ENCODE results near the gene RPS8. TPM values are rescaled to one million over a fixed set of nuclear protein-coding genes. Genes with fewer than 3 reads are reported as not detected.

RPS8 gene
- total and polyA plus RNA-seq, 9 donors = 2,811 to 4,408 (median 3,136) TPM

- peaks cover 59% of the 10 kb centered on the region for H3K36me3 ChIP-seq (ENCODE audit: control insufficient read depth, insufficient read depth, low read length)
- H3K4me3 ChIP-seq (ENCODE audit: low read length) = no peak overlapping the region
- no peaks in the 10 kb centered on the region for H3K9me3 ChIP-seq (replicated peaks; ENCODE audit: control insufficient read depth, low read depth, low read length)
- peak overlapping the region; percentile 7 for H3K27ac ChIP-seq (ENCODE audit: low read length)
- H3K27me3 ChIP-seq (ENCODE audit: control insufficient read depth, insufficient read depth, low read length) = no peaks in the 10 kb centered on the region
- WGBS (ENCODE audit: insufficient coverage) = 87% methylated on average over 8 of the region's 14 CpGs
- peaks cover 25% of the 10 kb centered on the region for H3K4me1 ChIP-seq (ENCODE audit: control insufficient read depth, insufficient read depth, low read length)
- no peak for DNase-seq
Observed at GRCh38 chr1:44777547-44777946, 2.2 kb downstream of the RPS8 start.

- Histone ChIP-seq H3K4me3 (ENCODE audit: low read length) (no peak overlapping the region), H3K36me3 (ENCODE audit: control insufficient read depth, insufficient read depth, low read length) (peaks cover 59% of the 10 kb centered on the region), H3K27ac (ENCODE audit: low read length) (no peak overlapping the region), H3K27me3 (ENCODE audit: control insufficient read depth, insufficient read depth, low read length) (no peaks in the 10 kb centered on the region), H3K9me3 (replicated peaks; ENCODE audit: control insufficient read depth, low read depth, low read length) (no peaks in the 10 kb centered on the region), H3K4me1 (ENCODE audit: control insufficient read depth, insufficient read depth, low read length) (peaks cover 25% of the 10 kb centered on the region)
- WGBS (ENCODE audit: insufficient coverage) = 77% methylated on average over 10 of the region's 13 CpGs
- no peak for DNase-seq
Observed at GRCh38 chr1:44777969-44778635, 2.8 kb downstream of the RPS8 start.

- H3K27ac ChIP-seq (ENCODE audit: low read length) = no peak overlapping the region
- no peaks in the 10 kb centered on the region for H3K27me3 ChIP-seq (ENCODE audit: control insufficient read depth, insufficient read depth, low read length)
- no peaks in the 10 kb centered on the region for H3K9me3 ChIP-seq (replicated peaks; ENCODE audit: control insufficient read depth, low read depth, low read length)
- H3K36me3 ChIP-seq (ENCODE audit: control insufficient read depth, insufficient read depth, low read length) = peaks cover 59% of the 10 kb centered on the region
- 90% methylated on average over 6 of the region's 6 CpGs for WGBS (ENCODE audit: insufficient coverage)
- H3K4me3 ChIP-seq (ENCODE audit: low read length) = no peak overlapping the region
- peaks cover 30% of the 10 kb centered on the region for H3K4me1 ChIP-seq (ENCODE audit: control insufficient read depth, insufficient read depth, low read length)
- DNase-seq = no peak
Observed at GRCh38 chr1:44778705-44779576, 3.6 kb downstream of the RPS8 start.

- no peak for DNase-seq
- WGBS (ENCODE audit: insufficient coverage) = 86% methylated on average over 12 of the region's 14 CpGs
- Histone ChIP-seq H3K9me3 (replicated peaks; ENCODE audit: control insufficient read depth, low read depth, low read length) (no peaks in the 10 kb centered on the region), H3K4me3 (ENCODE audit: low read length) (no peak overlapping the region), H3K27me3 (ENCODE audit: control insufficient read depth, insufficient read depth, low read length) (no peaks in the 10 kb centered on the region), H3K36me3 (ENCODE audit: control insufficient read depth, insufficient read depth, low read length) (peaks cover 59% of the 10 kb centered on the region), H3K4me1 (ENCODE audit: control insufficient read depth, insufficient read depth, low read length) (peaks cover 39% of the 10 kb centered on the region), H3K27ac (ENCODE audit: low read length) (no peak overlapping the region)
Observed at GRCh38 chr1:44780583-44781121, 5.3 kb downstream of the RPS8 start.

GRCh38 chr1:44783697-44784093 is 8.4 kb downstream of the RPS8 start:
- peak; percentile 44 for DNase-seq
- WGBS (ENCODE audit: insufficient coverage) = 39% methylated on average over 7 of the region's 8 CpGs
- H3K27ac ChIP-seq (ENCODE audit: low read length) = peak overlapping the region; percentile 51
- H3K4me3 ChIP-seq (ENCODE audit: low read length) = peak overlapping the region; percentile 42
- H3K36me3 ChIP-seq (ENCODE audit: control insufficient read depth, insufficient read depth, low read length) = peaks cover 33% of the 10 kb centered on the region
- H3K9me3 ChIP-seq (replicated peaks; ENCODE audit: control insufficient read depth, low read depth, low read length) = no peaks in the 10 kb centered on the region
- no peaks in the 10 kb centered on the region for H3K27me3 ChIP-seq (ENCODE audit: control insufficient read depth, insufficient read depth, low read length)
- H3K4me1 ChIP-seq (ENCODE audit: control insufficient read depth, insufficient read depth, low read length) = peaks cover 31% of the 10 kb centered on the region

- WGBS (ENCODE audit: insufficient coverage) = 2% methylated on average over 66 of the region's 71 CpGs
- no peaks in the 10 kb centered on the region for H3K27me3 ChIP-seq (ENCODE audit: control insufficient read depth, insufficient read depth, low read length)
- H3K27ac ChIP-seq (ENCODE audit: low read length) = peak overlapping the region; percentile 51
- peak overlapping the region; percentile 42 for H3K4me3 ChIP-seq (ENCODE audit: low read length)
- H3K9me3 ChIP-seq (replicated peaks; ENCODE audit: control insufficient read depth, low read depth, low read length) = no peaks in the 10 kb centered on the region
- H3K4me1 ChIP-seq (ENCODE audit: control insufficient read depth, insufficient read depth, low read length) = peaks cover 31% of the 10 kb centered on the region
- peaks cover 27% of the 10 kb centered on the region for H3K36me3 ChIP-seq (ENCODE audit: control insufficient read depth, insufficient read depth, low read length)
- DNase-seq = peak; percentile 67
Observed at GRCh38 chr1:44784094-44785028, 9.0 kb downstream of the RPS8 start.

- 67% methylated on average over 6 of the region's 6 CpGs for WGBS (ENCODE audit: insufficient coverage)
- H3K4me3 ChIP-seq (ENCODE audit: low read length) = peak overlapping the region; percentile 42
- no peak for DNase-seq
Observed at GRCh38 chr1:44785029-44785380, 9.7 kb downstream of the RPS8 start.

GRCh38 chr1:44785501-44786137 is 10.3 kb downstream of the RPS8 start:
- H3K36me3 ChIP-seq (ENCODE audit: control insufficient read depth, insufficient read depth, low read length) = peaks cover 15% of the 10 kb centered on the region
- H3K27ac ChIP-seq (ENCODE audit: low read length) = peak overlapping the region; percentile 31
- peak overlapping the region; percentile 46 for H3K4me3 ChIP-seq (ENCODE audit: low read length)
- H3K9me3 ChIP-seq (replicated peaks; ENCODE audit: control insufficient read depth, low read depth, low read length) = no peaks in the 10 kb centered on the region
- no peaks in the 10 kb centered on the region for H3K27me3 ChIP-seq (ENCODE audit: control insufficient read depth, insufficient read depth, low read length)
- peaks cover 31% of the 10 kb centered on the region for H3K4me1 ChIP-seq (ENCODE audit: control insufficient read depth, insufficient read depth, low read length)
- 22% methylated on average over 9 of the region's 11 CpGs for WGBS (ENCODE audit: insufficient coverage)
- DNase-seq = no peak

More at GRCh38 chr1:44785029-44785380, 9.7 kb downstream of the RPS8 start:
- Histone ChIP-seq H3K9me3 (replicated peaks; ENCODE audit: control insufficient read depth, low read depth, low read length) (no peaks in the 10 kb centered on the region), H3K27me3 (ENCODE audit: control insufficient read depth, insufficient read depth, low read length) (no peaks in the 10 kb centered on the region), H3K27ac (ENCODE audit: low read length) (no peak overlapping the region), H3K36me3 (ENCODE audit: control insufficient read depth, insufficient read depth, low read length) (peaks cover 21% of the 10 kb centered on the region), H3K4me1 (ENCODE audit: control insufficient read depth, insufficient read depth, low read length) (peaks cover 31% of the 10 kb centered on the region)

GRCh38 chr1:44786138-44786840 is 10.9 kb downstream of the RPS8 start:
- peaks cover 31% of the 10 kb centered on the region for H3K4me1 ChIP-seq (ENCODE audit: control insufficient read depth, insufficient read depth, low read length)
- H3K27ac ChIP-seq (ENCODE audit: low read length) = peak overlapping the region; percentile 60
- H3K9me3 ChIP-seq (replicated peaks; ENCODE audit: control insufficient read depth, low read depth, low read length) = no peaks in the 10 kb centered on the region
- H3K4me3 ChIP-seq (ENCODE audit: low read length) = peak overlapping the region; percentile 46
- H3K27me3 ChIP-seq (ENCODE audit: control insufficient read depth, insufficient read depth, low read length) = no peaks in the 10 kb centered on the region
- WGBS (ENCODE audit: insufficient coverage) = 1% methylated on average over 47 of the region's 49 CpGs
- peak; percentile 83 for DNase-seq
- peaks cover 8% of the 10 kb centered on the region for H3K36me3 ChIP-seq (ENCODE audit: control insufficient read depth, insufficient read depth, low read length)

Measured in muscle of leg (tissue), 11 donors.